ENCODE measurements around the gene AK5.

GRCh38 chr1:77552626-77553025, 270.8 kb downstream of the AK5 start:
- TF ChIP-seq, protein P1, sequence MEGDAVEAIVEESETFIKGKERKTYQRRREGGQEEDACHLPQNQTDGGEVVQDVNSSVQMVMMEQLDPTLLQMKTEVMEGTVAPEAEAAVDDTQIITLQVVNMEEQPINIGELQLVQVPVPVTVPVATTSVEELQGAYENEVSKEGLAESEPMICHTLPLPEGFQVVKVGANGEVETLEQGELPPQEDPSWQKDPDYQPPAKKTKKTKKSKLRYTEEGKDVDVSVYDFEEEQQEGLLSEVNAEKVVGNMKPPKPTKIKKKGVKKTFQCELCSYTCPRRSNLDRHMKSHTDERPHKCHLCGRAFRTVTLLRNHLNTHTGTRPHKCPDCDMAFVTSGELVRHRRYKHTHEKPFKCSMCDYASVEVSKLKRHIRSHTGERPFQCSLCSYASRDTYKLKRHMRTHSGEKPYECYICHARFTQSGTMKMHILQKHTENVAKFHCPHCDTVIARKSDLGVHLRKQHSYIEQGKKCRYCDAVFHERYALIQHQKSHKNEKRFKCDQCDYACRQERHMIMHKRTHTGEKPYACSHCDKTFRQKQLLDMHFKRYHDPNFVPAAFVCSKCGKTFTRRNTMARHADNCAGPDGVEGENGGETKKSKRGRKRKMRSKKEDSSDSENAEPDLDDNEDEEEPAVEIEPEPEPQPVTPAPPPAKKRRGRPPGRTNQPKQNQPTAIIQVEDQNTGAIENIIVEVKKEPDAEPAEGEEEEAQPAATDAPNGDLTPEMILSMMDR (IDR thresholded peaks at IDR 0.05 in 8 of 11, conservative IDR thresholded peaks at IDR 0.05 in 3 of 11), result no peak
- TF ChIP-seq POLR2A (IDR thresholded peaks at IDR 0.05), result no peak
